HG03575 (cell line): Measurements from ENCODE around the gene KDM2B.

ENCODE experiments used
- ATAC-seq: cut with Tn5 transposase; IDR thresholded peaks from one replicate; pipeline ENCODE4 v1.9.1; 2021; ENCODE audit not compliant: unreplicated experiment, insufficient number of reproducible peaks, low FRiP score; ENCODE audit errors: extremely low read depth

Gene KDM2B

DNA sequence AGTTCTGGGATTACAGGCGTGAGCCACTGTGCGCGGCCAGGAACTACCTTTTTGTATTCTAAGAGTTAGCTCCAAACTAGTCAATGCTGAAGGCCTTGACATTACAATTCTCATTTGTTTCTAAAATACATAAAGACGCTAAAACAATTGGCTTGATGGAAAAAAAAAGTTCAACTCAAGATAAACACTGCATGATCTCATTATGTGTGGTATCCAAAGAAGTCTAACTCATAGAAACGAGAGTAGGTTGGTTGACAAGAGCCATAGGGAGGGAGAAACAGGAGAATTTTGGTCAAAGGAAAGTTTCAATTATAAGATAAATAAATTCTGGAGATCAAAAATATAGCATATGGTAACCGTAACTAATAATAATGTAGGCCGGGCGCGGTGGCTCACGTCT lies 200.9 kb downstream of the KDM2B start:
- no peak for ATAC-seq
